H9 (cell line): ENCODE results near the gene ATP1A3. TPM values are rescaled to one million over a fixed set of nuclear protein-coding genes. Genes with fewer than 3 reads are reported as not detected.
A peak's percentile ranks its signal among the peaks of the same experiment; 100 is the strongest.

Experiments used
- DNase-seq: peaks from one replicate; pipeline ENCODE4 v3.0.0-alpha.2; 2017
- H2AFZ ChIP-seq: one replicate; pipeline ENCODE4 v1.6.1; 2013; ENCODE audit warnings: mild to moderate bottlenecking, low read length, control low read depth, moderate library complexity
- H2AK5ac ChIP-seq: 2 replicates; pipeline ENCODE4 v1.6.1; 2013; ENCODE audit warnings: low read length, control low read depth, mixed read lengths; ENCODE audit not compliant: insufficient read length
- H2BK120ac ChIP-seq: one replicate; pipeline ENCODE4 v1.6.1; 2013; ENCODE audit warnings: low read depth, mild to moderate bottlenecking, low read length, control low read depth, inconsistent platforms; ENCODE audit not compliant: poor library complexity, severe bottlenecking
- H2BK12ac ChIP-seq: 2 replicates; pipeline ENCODE4 v1.6.1; 2013; ENCODE audit warnings: low read length, control low read depth, mixed read lengths, low read depth; ENCODE audit not compliant: insufficient read length
- H2BK15ac ChIP-seq: 2 replicates; pipeline ENCODE4 v1.6.1; 2013; ENCODE audit warnings: low read depth, low read length, control low read depth
- H2BK20ac ChIP-seq: one replicate; pipeline ENCODE4 v1.6.1; 2013; ENCODE audit warnings: low read depth, mild to moderate bottlenecking, low read length, control low read depth, inconsistent platforms; ENCODE audit not compliant: poor library complexity, severe bottlenecking
- H2BK5ac ChIP-seq: 2 replicates; pipeline ENCODE4 v1.6.1; 2013; ENCODE audit warnings: low read length, control low read depth, mixed read lengths; ENCODE audit not compliant: insufficient read length
- H3K14ac ChIP-seq: 2 replicates; pipeline ENCODE4 v1.6.1; 2013; ENCODE audit warnings: low read length, control low read depth; ENCODE audit not compliant: insufficient read depth
- H3K18ac ChIP-seq: 2 replicates; pipeline ENCODE4 v1.6.1; 2013; ENCODE audit warnings: low read depth, mild to moderate bottlenecking, mixed read lengths, low read length, control low read depth; ENCODE audit not compliant: insufficient read length
- H3K23ac ChIP-seq: 2 replicates; pipeline ENCODE4 v1.6.1; 2013; ENCODE audit warnings: low read length, control low read depth, mixed read lengths, low read depth; ENCODE audit not compliant: insufficient read length
- H3K23me2 ChIP-seq: 2 replicates; pipeline ENCODE4 v1.6.1; 2013; ENCODE audit warnings: low read depth, mild to moderate bottlenecking, mixed read lengths, low read length, control low read depth; ENCODE audit not compliant: insufficient read length, poor library complexity, severe bottlenecking
- H3K27ac ChIP-seq: 2 replicates; pipeline ENCODE4 v1.5.1; 2013; ENCODE audit warnings: low read length, control low read depth, mixed read lengths, low read depth; ENCODE audit not compliant: insufficient read length
- H3K27me3 ChIP-seq: 2 replicates; pipeline ENCODE4 v1.6.1; 2013; ENCODE audit warnings: low read length, control low read depth, inconsistent platforms; ENCODE audit not compliant: insufficient read depth
- H3K4ac ChIP-seq: 2 replicates; pipeline ENCODE4 v1.6.1; 2013; ENCODE audit warnings: low read depth, mild to moderate bottlenecking, control low read depth, inconsistent platforms, low read length, moderate library complexity
- H3K4me1 ChIP-seq: 2 replicates; pipeline ENCODE4 v1.6.1; 2013; ENCODE audit warnings: low read length, control low read depth, inconsistent platforms; ENCODE audit not compliant: insufficient read depth
- H3K4me2 ChIP-seq: 2 replicates; pipeline ENCODE4 v1.6.1; 2013; ENCODE audit warnings: low read length, control low read depth, mixed read lengths; ENCODE audit not compliant: insufficient read length, insufficient read depth
- H3K56ac ChIP-seq: 2 replicates; pipeline ENCODE4 v1.6.1; 2013; ENCODE audit warnings: low read depth, mild to moderate bottlenecking, mixed read lengths, low read length, control low read depth; ENCODE audit not compliant: insufficient read length
- H3K79me1 ChIP-seq: 2 replicates; pipeline ENCODE4 v1.6.1; 2013; ENCODE audit warnings: low read depth, mild to moderate bottlenecking, moderate library complexity, low read length, control low read depth, inconsistent platforms; ENCODE audit not compliant: insufficient read depth, poor library complexity, severe bottlenecking
- H3K79me2 ChIP-seq: 2 replicates; pipeline ENCODE4 v1.6.1; 2013; ENCODE audit warnings: low read length, control low read depth, inconsistent platforms; ENCODE audit not compliant: insufficient read depth
- H3K9ac ChIP-seq: 2 replicates; pipeline ENCODE4 v1.6.1; 2013; ENCODE audit warnings: low read length, control low read depth, mixed read lengths; ENCODE audit not compliant: insufficient read length; ENCODE audit errors: extremely low read depth
- H3K9me3 ChIP-seq: one replicate; pipeline ENCODE4 v1.6.1; 2013; ENCODE audit warnings: low read depth, low read length, inconsistent platforms; ENCODE audit not compliant: control insufficient read depth
- H3T11ph ChIP-seq: one replicate; pipeline ENCODE4 v1.6.1; 2013; ENCODE audit warnings: mild to moderate bottlenecking, low read length, control low read depth, inconsistent platforms
- H4K20me1 ChIP-seq: one replicate; pipeline ENCODE4 v1.6.1; 2013; ENCODE audit not compliant: control insufficient read depth, insufficient read length, insufficient read depth
- H4K5ac ChIP-seq: 2 replicates; pipeline ENCODE4 v1.6.1; 2013; ENCODE audit warnings: low read depth, mild to moderate bottlenecking, mixed read lengths, low read length, control low read depth; ENCODE audit not compliant: insufficient read length
- H4K8ac ChIP-seq: replicated peaks from 2 replicates; pipeline ENCODE4 v1.6.1; 2013; ENCODE audit warnings: low read length, control low read depth, mixed read lengths, low read depth; ENCODE audit not compliant: insufficient read length
- H4K91ac ChIP-seq: 2 replicates; pipeline ENCODE4 v1.6.1; 2013; ENCODE audit warnings: low read depth, mild to moderate bottlenecking, moderate library complexity, mixed read lengths, low read length, control low read depth; ENCODE audit not compliant: insufficient read length
- H3K27ac Mint-ChIP-seq, 3 experiments: 2 replicates in 2 of 3; 3 replicates in 1 of 3; pipeline ENCODE4 v1.8.0; 2020 to 2021; ENCODE audit warnings: mixed read lengths in 3 of 3, mild to moderate bottlenecking in 1 of 3, moderate library complexity in 1 of 3
- H3K27me3 Mint-ChIP-seq: 2 replicates; pipeline ENCODE4 v1.8.0; 2021; ENCODE audit warnings: low read depth, mild to moderate bottlenecking, moderate library complexity, mixed read lengths
- H3K36me3 Mint-ChIP-seq, 3 experiments: 2 replicates in 2 of 3; 3 replicates in 1 of 3; pipeline ENCODE4 v1.8.0; 2020 to 2021; ENCODE audit warnings: low read depth in 3 of 3, mixed read lengths in 3 of 3; ENCODE audit not compliant: insufficient read depth in 1 of 3
- H3K4me1 Mint-ChIP-seq, 2 experiments: 2 replicates each; pipeline ENCODE4 v1.8.0; 2020; ENCODE audit warnings: mixed read lengths in 2 of 2
- H3K4me3 Mint-ChIP-seq, 2 experiments: 2 replicates in 1 of 2; 3 replicates in 1 of 2; pipeline ENCODE4 v1.8.0; 2020 to 2021; ENCODE audit warnings: mild to moderate bottlenecking in 2 of 2, mixed read lengths in 2 of 2, moderate library complexity in 1 of 2
- H3K9me3 Mint-ChIP-seq, 2 experiments: 2 replicates in 1 of 2; 3 replicates in 1 of 2; pipeline ENCODE4 v1.8.0; 2020; ENCODE audit warnings: mild to moderate bottlenecking in 2 of 2, mixed read lengths in 2 of 2, moderate library complexity in 1 of 2
- WGBS: extraction: QIAGEN DNeasy Blood & Tissue Kit; methylation state at CpG from one replicate; pipeline ENCODE4 v1.1.7; 2013; ENCODE audit warnings: missing lambda C conversion rate, low lambda C conversion rate, mixed read lengths; ENCODE audit not compliant: insufficient read length; ENCODE audit errors: extremely low coverage; 5-methylcytosine and 5-hydroxymethylcytosine counted together
- total RNA-seq: library from RNA; stranded (reverse); gene quantifications from 2 replicates; pipeline ENCODE4 v1.2.1, GENCODE V29; 2021
- TF ChIP-seq, protein P1 (sequence below): fragments of 200-600 bp; sonication (generic); conservative IDR thresholded peaks from 3 replicates; pipeline ENCODE4 v1.8.0; 2021; ENCODE audit warnings: antibody characterized with exemption, mild to moderate bottlenecking

Gene ATP1A3
- total RNA-seq, 1 experiment from 2014 or later, result 11.6 TPM

DNA sequence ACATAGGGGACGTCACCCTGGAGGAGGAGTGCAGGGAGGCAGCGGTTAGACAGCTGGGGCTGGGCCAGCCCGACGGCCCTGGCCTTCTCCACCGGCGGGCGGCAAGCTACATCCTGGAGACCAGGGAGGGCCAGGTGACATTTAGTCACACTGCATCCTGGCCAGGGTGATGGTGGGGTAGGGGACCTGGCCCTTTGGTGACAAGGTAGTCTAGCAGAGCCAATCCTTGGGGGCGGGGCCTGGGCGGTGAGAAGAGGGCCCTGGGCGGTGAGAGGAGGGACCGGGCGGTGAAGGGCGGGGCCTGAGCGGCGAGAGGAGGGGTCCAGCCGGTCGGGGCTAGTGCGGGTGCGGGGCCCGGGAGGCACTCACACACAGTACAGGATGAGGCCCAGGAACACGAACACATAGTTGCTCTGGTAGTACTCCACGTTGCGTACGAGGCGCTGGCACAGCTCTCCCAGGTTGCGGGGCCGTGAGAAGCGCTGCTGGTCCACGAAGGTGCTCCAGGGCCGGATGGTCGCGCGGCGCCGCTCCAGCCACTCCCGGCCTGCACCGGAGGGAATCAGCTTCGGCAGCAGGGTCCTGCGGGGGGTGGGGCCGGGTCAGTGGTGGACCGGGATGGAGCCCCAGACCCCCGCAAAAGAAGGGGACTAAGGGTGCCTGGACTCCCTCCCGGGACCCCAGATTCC lies 35.5 kb downstream of the ATP1A3 start:
- H3K23ac ChIP-seq, result no peak overlapping the region
- H2BK5ac ChIP-seq, result no peak overlapping the region
- no peak overlapping the region for H3K27ac ChIP-seq
- H3K56ac ChIP-seq, result no peak overlapping the region
- no peaks in the 10 kb centered on the region for H3K79me2 ChIP-seq
- H4K8ac ChIP-seq, result no peak overlapping the region
- H4K5ac ChIP-seq, result no peak overlapping the region
- H2BK120ac ChIP-seq, result no peak overlapping the region
- WGBS, result no CpG with 5 or more reads among the region's 43 CpGs
- H3K18ac ChIP-seq, result peak overlapping the region; percentile 59
- peak; percentile 93 for DNase-seq
- H3K4me1 ChIP-seq, result no peaks in the 10 kb centered on the region
- H3K79me1 ChIP-seq, result no peaks in the 10 kb centered on the region
- peaks cover 16 to 22% of the 10 kb centered on the region in 2 experiments for H3K4me1 Mint-ChIP-seq
- no peak overlapping the region for H2AFZ ChIP-seq
- no peak overlapping the region for H2BK12ac ChIP-seq
- peak overlapping the region; percentile 62 for H3K9ac ChIP-seq
- no peak overlapping the region for H2BK20ac ChIP-seq
- no peak overlapping the region for H2BK15ac ChIP-seq
- H3K27me3 ChIP-seq, result no peaks in the 10 kb centered on the region
- H3K4ac ChIP-seq, result no peak overlapping the region
- no peaks in the 10 kb centered on the region for H3K9me3 Mint-ChIP-seq
- H3K9me3 ChIP-seq, result no peaks in the 10 kb centered on the region
- H4K91ac ChIP-seq, result no peak overlapping the region
- no peaks in the 10 kb centered on the region for H3K23me2 ChIP-seq
- H3T11ph ChIP-seq, result no peak overlapping the region
- peak overlapping the region; percentile 71 to 81 (median 80); a peak in 4 of 7 replicates for H3K27ac Mint-ChIP-seq
- peaks cover 4 to 21% (median 5%) of the 10 kb centered on the region in 3 experiments; a peak in 5 of 7 replicates for H3K36me3 Mint-ChIP-seq
- H3K4me2 ChIP-seq, result peak overlapping the region; percentile 54
- TF ChIP-seq, protein P1, sequence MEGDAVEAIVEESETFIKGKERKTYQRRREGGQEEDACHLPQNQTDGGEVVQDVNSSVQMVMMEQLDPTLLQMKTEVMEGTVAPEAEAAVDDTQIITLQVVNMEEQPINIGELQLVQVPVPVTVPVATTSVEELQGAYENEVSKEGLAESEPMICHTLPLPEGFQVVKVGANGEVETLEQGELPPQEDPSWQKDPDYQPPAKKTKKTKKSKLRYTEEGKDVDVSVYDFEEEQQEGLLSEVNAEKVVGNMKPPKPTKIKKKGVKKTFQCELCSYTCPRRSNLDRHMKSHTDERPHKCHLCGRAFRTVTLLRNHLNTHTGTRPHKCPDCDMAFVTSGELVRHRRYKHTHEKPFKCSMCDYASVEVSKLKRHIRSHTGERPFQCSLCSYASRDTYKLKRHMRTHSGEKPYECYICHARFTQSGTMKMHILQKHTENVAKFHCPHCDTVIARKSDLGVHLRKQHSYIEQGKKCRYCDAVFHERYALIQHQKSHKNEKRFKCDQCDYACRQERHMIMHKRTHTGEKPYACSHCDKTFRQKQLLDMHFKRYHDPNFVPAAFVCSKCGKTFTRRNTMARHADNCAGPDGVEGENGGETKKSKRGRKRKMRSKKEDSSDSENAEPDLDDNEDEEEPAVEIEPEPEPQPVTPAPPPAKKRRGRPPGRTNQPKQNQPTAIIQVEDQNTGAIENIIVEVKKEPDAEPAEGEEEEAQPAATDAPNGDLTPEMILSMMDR, result no peak
- peak overlapping the region; percentile 37; the same call in 1 of the 2 replicates for H3K14ac ChIP-seq
- H4K20me1 ChIP-seq, result peaks cover 3% of the 10 kb centered on the region
- peak overlapping the region; percentile 73 to 82 for H3K4me3 Mint-ChIP-seq
- H3K27me3 Mint-ChIP-seq, result no peaks in the 10 kb centered on the region
- H2AK5ac ChIP-seq, result no peak overlapping the region
